ENCODE data around the gene COL1A2. TPM values are rescaled to one million over a fixed set of nuclear protein-coding genes. Genes with fewer than 3 reads are reported as not detected.

Gene COL1A2
- total and polyA plus RNA-seq, 2 of the 8 experiments (the other 6 are each of a cell fraction or from before 2014, with no cell fraction given): 45.2 to 87.2 TPM

DNA sequence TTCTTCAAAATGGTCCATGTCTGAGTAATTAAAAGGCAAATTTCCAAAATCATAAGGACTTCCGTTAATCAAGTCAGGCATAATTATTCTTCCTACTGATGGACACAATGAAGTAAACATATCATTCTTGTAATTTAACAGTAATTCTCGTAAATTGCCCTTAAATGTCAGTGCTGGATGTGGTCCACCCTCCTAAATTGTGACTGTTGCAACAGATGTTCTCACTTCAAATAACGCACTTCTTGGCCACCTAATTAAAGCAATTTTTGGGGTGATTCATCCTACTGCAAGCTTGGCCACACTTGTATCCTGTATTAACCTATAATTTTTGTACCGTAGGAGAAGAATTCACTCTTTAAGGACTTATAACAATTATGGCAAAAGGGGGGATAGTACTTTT, 1.9 kb downstream of the COL1A2 start (continued):
- TF ChIP-seq TAF1 (IDR thresholded peaks at IDR 0.05; ENCODE audit: low read depth, low read length): no peak
- TF ChIP-seq, protein P1, sequence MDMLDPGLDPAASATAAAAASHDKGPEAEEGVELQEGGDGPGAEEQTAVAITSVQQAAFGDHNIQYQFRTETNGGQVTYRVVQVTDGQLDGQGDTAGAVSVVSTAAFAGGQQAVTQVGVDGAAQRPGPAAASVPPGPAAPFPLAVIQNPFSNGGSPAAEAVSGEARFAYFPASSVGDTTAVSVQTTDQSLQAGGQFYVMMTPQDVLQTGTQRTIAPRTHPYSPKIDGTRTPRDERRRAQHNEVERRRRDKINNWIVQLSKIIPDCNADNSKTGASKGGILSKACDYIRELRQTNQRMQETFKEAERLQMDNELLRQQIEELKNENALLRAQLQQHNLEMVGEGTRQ (IDR thresholded peaks at IDR 0.05; ENCODE audit: low read length): no peak
